Upper lobe of left lung (tissue), 6 donors: ENCODE results near the gene SELENOM. TPM values are rescaled to one million over a fixed set of nuclear protein-coding genes. Genes with fewer than 3 reads are reported as not detected.
A peak's percentile ranks its signal among the peaks of the same experiment; 100 is the strongest.

Source experiments
- ATAC-seq, 2 donors: fragments of 200-7000 bp; cut with Tn5 transposase; one replicate each; pipeline ENCODE4 v1.9.1; 2022; ENCODE audit warnings: mild to moderate bottlenecking in 2 of 2, moderate library complexity in 2 of 2; ENCODE audit not compliant: low FRiP score in 2 of 2
- DNase-seq, 2 donors: peaks; one replicate each; pipeline ENCODE4 v3.0.0-alpha.2; 2019 to 2020
- H3K27ac ChIP-seq, 4 donors: fragments of 200-600 bp; sonication (generic); one replicate each; pipeline ENCODE4 v1.5.1; 2016 to 2019
- H3K27me3 ChIP-seq, 4 donors: fragments of 200-600 bp; sonication (generic); one replicate each; pipeline ENCODE4 v1.5.1; 2017 to 2019
- H3K36me3 ChIP-seq, 4 donors: fragments of 200-600 bp; sonication (generic); one replicate each; pipeline ENCODE4 v1.5.1; 2016 to 2019
- H3K4me1 ChIP-seq, 4 donors: fragments of 200-600 bp; sonication (generic); one replicate each; pipeline ENCODE4 v1.5.1; 2018 to 2019
- H3K4me3 ChIP-seq, 4 donors: fragments of 200-600 bp; sonication (generic); one replicate each; pipeline ENCODE4 v1.5.1; 2017 to 2019; ENCODE audit warnings: mild to moderate bottlenecking in 2 of 4, moderate library complexity in 1 of 4
- H3K9me3 ChIP-seq, 4 donors: fragments of 200-600 bp; sonication (generic); one replicate each; pipeline ENCODE4 v1.5.1; 2018 to 2019
- CTCF ChIP-seq, 6 experiments: fragments of 450-650 bp in 4 of 6; fragments of 200-600 bp in 2 of 6; sonication (generic) in 2 of 6; IDR thresholded peaks; one replicate each; pipeline ENCODE4 v1.5.1; 2016 to 2019; ENCODE audit warnings: antibody characterized with exemption in 6 of 6
- EP300 ChIP-seq, 4 donors: sonication (generic); formaldehyde crosslinking; IDR thresholded peaks; one replicate each; pipeline ENCODE4 v1.5.1; 2017; ENCODE audit warnings: antibody characterized with exemption in 4 of 4, control low read depth in 2 of 4
- POLR2A ChIP-seq, 4 donors: fragments of 450-650 bp; IDR thresholded peaks; one replicate each; pipeline ENCODE4 v1.5.1; 2016 to 2017; ENCODE audit warnings: antibody characterized with exemption in 4 of 4, mild to moderate bottlenecking in 2 of 4
- POLR2AphosphoS5 ChIP-seq, 2 donors: sonication (generic); formaldehyde crosslinking; IDR thresholded peaks; one replicate each; pipeline ENCODE4 v1.5.1; 2017; ENCODE audit warnings: antibody characterized with exemption in 2 of 2
- WGBS, 2 donors: methylation state at CpG; one replicate each; pipeline ENCODE4 v1.1.5; 2017 to 2018; 5-methylcytosine and 5-hydroxymethylcytosine counted together
- total RNA-seq, 6 donors: library from RNA; depleted of rRNA in 4 of 6; stranded (reverse); fragments of >200 nt in 4 of 6; gene quantifications; one replicate each; pipeline versions ENCODE4 v1.1.0 to v1.2.1, GENCODE V29; 2016 to 2021
- donor health status: DM: no; HTN: no; CAD: no; lungs with moderate emphysema.
- donor health status: DM: no; HTN: yes; CAD: no; lungs with severe emphysema.

The SELENOM gene
- total RNA-seq, 6 donors from 2014 or later, result 51.3 to 154 (median 99.7) TPM

DNA sequence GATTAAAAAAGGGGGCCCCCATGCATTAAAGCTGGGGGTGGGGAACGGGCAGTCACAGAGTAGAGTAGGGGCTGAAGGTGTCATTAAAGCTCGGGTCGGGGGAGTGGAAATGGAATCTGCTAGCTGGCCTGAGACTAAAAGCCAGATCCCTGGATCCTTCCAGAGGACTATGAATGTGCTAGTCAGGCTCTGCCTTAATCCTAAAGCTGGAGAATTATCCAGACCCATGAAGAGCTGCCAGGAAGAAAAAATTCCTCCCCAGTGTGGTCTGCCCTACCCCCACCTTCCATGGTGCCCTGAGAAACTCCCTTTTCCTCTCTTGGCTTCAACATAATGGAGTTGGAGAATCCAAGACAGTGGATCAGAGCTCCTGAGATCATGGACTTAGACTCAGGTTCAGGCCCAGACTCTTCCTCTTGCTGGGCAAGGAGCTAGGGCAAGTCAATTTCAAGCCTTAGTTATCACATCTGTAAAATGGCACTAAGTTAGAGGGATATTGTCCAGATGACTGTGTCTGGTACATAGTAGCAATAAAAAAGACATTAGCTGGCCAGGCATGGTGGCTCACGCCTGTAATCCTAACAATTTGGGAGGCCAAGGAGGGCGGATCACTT lies 50.3 kb downstream of the SELENOM start:
- Histone ChIP-seq H3K27me3 (no peaks in the 10 kb centered on the region), H3K4me3 (no peak overlapping the region), H3K4me1 (peaks cover 9 to 11% (median 11%) of the 10 kb centered on the region in 4 donors), H3K36me3 (no peaks in the 10 kb centered on the region), H3K27ac (peak overlapping the region in 1 of 4 donors; percentile 67), H3K9me3 (no peaks in the 10 kb centered on the region)
- TF ChIP-seq EP300 (IDR thresholded peaks at IDR 0.05) (no peak), CTCF (IDR thresholded peaks at IDR 0.05) (no peak)
- no peak for ATAC-seq
- no peak for DNase-seq
- 85 to 87% methylated on average over 5 of the region's 5 CpGs for WGBS, 2 donors

GRCh38 chr22:31055635-31056159 lies 51.7 kb downstream of the SELENOM start:
- no peaks in the 10 kb centered on the region for H3K27me3 ChIP-seq

GRCh38 chr22:31055117-31055634 lies 52.2 kb downstream of the SELENOM start:
- ATAC-seq, result peak in 1 of 2 donors; percentile 40
- H3K36me3 ChIP-seq, result no peaks in the 10 kb centered on the region
- H3K27me3 ChIP-seq, result no peaks in the 10 kb centered on the region
- no peaks in the 10 kb centered on the region for H3K9me3 ChIP-seq
- WGBS, 2 donors, result 56 to 65% methylated on average over 5 of the region's 5 CpGs
- DNase-seq, result no peak
- H3K27ac ChIP-seq, result peak overlapping the region in 3 of 4 donors; percentile 67 to 76 (median 73)
- TF ChIP-seq CTCF (IDR thresholded peaks at IDR 0.05) (no peak), POLR2A (IDR thresholded peaks at IDR 0.05) (no peak), EP300 (IDR thresholded peaks at IDR 0.05) (no peak), POLR2AphosphoS5 (IDR thresholded peaks at IDR 0.05) (no peak)
- H3K4me3 ChIP-seq, result no peak overlapping the region
- H3K4me1 ChIP-seq, result peaks cover 10 to 23% (median 11%) of the 10 kb centered on the region in 4 donors

More at GRCh38 chr22:31055635-31056159, 51.7 kb downstream of the SELENOM start:
- no peak overlapping the region for H3K4me3 ChIP-seq
- H3K27ac ChIP-seq, result peak overlapping the region in 3 of 4 donors; percentile 67 to 76 (median 73)
- WGBS, 2 donors, result 38 to 55% methylated on average over 11 to 12 of the region's 13 CpGs
- ATAC-seq, result peak; percentile 93 to 96
- no peaks in the 10 kb centered on the region for H3K36me3 ChIP-seq
- H3K9me3 ChIP-seq, result no peaks in the 10 kb centered on the region
- peaks cover 10 to 18% (median 11%) of the 10 kb centered on the region in 4 donors for H3K4me1 ChIP-seq
- TF ChIP-seq POLR2AphosphoS5 (IDR thresholded peaks at IDR 0.05), result peak; percentile 84 to 85
- no peak for TF ChIP-seq CTCF (IDR thresholded peaks at IDR 0.05)
- TF ChIP-seq POLR2A (IDR thresholded peaks at IDR 0.05), result no peak
- peak in 2 of 4 donors; percentile 8 to 79 for TF ChIP-seq EP300 (IDR thresholded peaks at IDR 0.05)
- peak; percentile 69 to 94 for DNase-seq

Other genes with a start within 250 kb of the SELENOM start
- 10 to 100 TPM; 13.8 to 54.5 (median 20.6) TPM for gene MORC2, start 138.8 kb downstream of the SELENOM start, total RNA-seq
- 100 to 1,000 TPM in 1 of 6 donors, 10 to 100 TPM in 5; 51.8 to 135 (median 54.2) TPM for gene TUG1, start 138.3 kb downstream of the SELENOM start, total RNA-seq
- gene SMTN, start 26.2 kb downstream of the SELENOM start, total RNA-seq, result 100 to 1,000 TPM in 1 of 6 donors, 10 to 100 TPM in 5; 26.1 to 104 (median 47.3) TPM
- 10 to 100 TPM in 1 of 6 donors, 1 to 10 TPM in 5; 3.0 to 28.3 (median 6.2) TPM for gene INPP5J, start 15.4 kb upstream of the SELENOM start, total RNA-seq
- gene PLA2G3, start 32.9 kb upstream of the SELENOM start, total RNA-seq, result 1 to 10 TPM in 5 of 6 donors, under 1 TPM in 1; 0.79 to 8.1 (median 5.5) TPM
- gene RNF185, start 52.6 kb upstream of the SELENOM start, total RNA-seq, result 10 to 100 TPM; 17.8 to 40.0 (median 34.1) TPM
- 100 to 1,000 TPM in 2 of 6 donors, 10 to 100 TPM in 4; 44.5 to 141 (median 75.8) TPM for gene LIMK2, start 104.7 kb upstream of the SELENOM start, total RNA-seq
- gene PIK3IP1, start 184.9 kb upstream of the SELENOM start, total RNA-seq, result 10 to 100 TPM; 38.9 to 97.1 (median 65.8) TPM
- 10 to 100 TPM; 18.2 to 29.7 (median 24.0) TPM for gene PATZ1, start 238.8 kb upstream of the SELENOM start, total RNA-seq